Fibroblast of villous mesenchyme (primary cell): ENCODE data around the gene MBD5. TPM values are rescaled to one million over a fixed set of nuclear protein-coding genes. Genes with fewer than 3 reads are reported as not detected.

ENCODE experiments used
- DNase-seq: peaks from one replicate; pipeline ENCODE4 v3.0.0-alpha.2; 2010; ENCODE audit warnings: low read depth
- H3K4me3 ChIP-seq: 2 replicates; pipeline ENCODE4 v1.5.1; 2011; ENCODE audit warnings: low read depth, mild to moderate bottlenecking, low read length
- CTCF ChIP-seq: IDR thresholded peaks from 2 replicates; pipeline ENCODE4 v1.5.1; 2012; ENCODE audit warnings: low read depth, mild to moderate bottlenecking, low read length; ENCODE audit not compliant: insufficient read depth
- total RNA-seq: library from RNA; depleted of rRNA; stranded (reverse); fragments of >200 nt; gene quantifications from 2 replicates; pipeline ENCODE4 v1.2.3, GENCODE V29; 2012

MBD5 gene
- total RNA-seq, 1 donor, result 35.0 TPM

GRCh38 chr2:148063633-148064032 is 42.7 kb downstream of the MBD5 start:
- DNase-seq, result no peak
- TF ChIP-seq CTCF, result no peak
- no peak overlapping the region for H3K4me3 ChIP-seq

- DNase-seq, result no peak
- no peak overlapping the region for H3K4me3 ChIP-seq
- TF ChIP-seq CTCF, result no peak
Observed at GRCh38 chr2:148065936-148066335, 45.0 kb downstream of the MBD5 start.

GRCh38 chr2:148067801-148068200 is 46.9 kb downstream of the MBD5 start:
- no peak for DNase-seq
- no peak overlapping the region for H3K4me3 ChIP-seq
- no peak for TF ChIP-seq CTCF

GRCh38 chr2:148071351-148071750 is 50.5 kb downstream of the MBD5 start:
- no peak for DNase-seq
- H3K4me3 ChIP-seq, result no peak overlapping the region
- no peak for TF ChIP-seq CTCF

- DNase-seq, result no peak
- no peak for TF ChIP-seq CTCF
- H3K4me3 ChIP-seq, result no peak overlapping the region
Observed at GRCh38 chr2:148096012-148096411, 75.1 kb downstream of the MBD5 start.

GRCh38 chr2:148102641-148103040 is 81.8 kb downstream of the MBD5 start:
- DNase-seq, result no peak
- no peak overlapping the region for H3K4me3 ChIP-seq
- TF ChIP-seq CTCF, result no peak

GRCh38 chr2:148103946-148104345 is 83.1 kb downstream of the MBD5 start:
- no peak for DNase-seq
- TF ChIP-seq CTCF, result no peak
- no peak overlapping the region for H3K4me3 ChIP-seq
